K562 (cell line): ENCODE data around the gene ZNF672. TPM values are rescaled to one million over a fixed set of nuclear protein-coding genes. Genes with fewer than 3 reads are reported as not detected.

Source experiments
- AFF4 ChIP-seq: sonication (generic); formaldehyde crosslinking; IDR thresholded peaks from 2 replicates; pipeline ENCODE4 v1.8.0; 2023; ENCODE audit warnings: mild to moderate bottlenecking, missing genetic modification reagents
- BCLAF1 ChIP-seq, 2 experiments: fragments of 450-650 bp in 1 of 2; IDR thresholded peaks; 2 replicates each; pipeline ENCODE4 v1.6.1; 2011 to 2017; ENCODE audit warnings: low read depth in 2 of 2, antibody characterized with exemption in 1 of 2, borderline replicate concordance in 1 of 2, low read length in 1 of 2, mild to moderate bottlenecking in 1 of 2, mixed read lengths in 1 of 2; ENCODE audit not compliant: control insufficient read depth in 1 of 2
- CBFA2T3 ChIP-seq: fragments of 450-650 bp; IDR thresholded peaks from 2 replicates; pipeline ENCODE4 v1.6.1; 2017
- CTCF ChIP-seq, 3 experiments: IDR thresholded peaks in 2 of 3; conservative IDR thresholded peaks in 1 of 3; 2 replicates each; pipeline ENCODE4 v1.5.1; 2011 to 2012; ENCODE audit warnings: low read length in 3 of 3, mild to moderate bottlenecking in 3 of 3, control low read depth in 2 of 3, improper control_type of control experiment in 1 of 3, inconsistent platforms in 1 of 3, low read depth in 1 of 3, mixed read lengths in 1 of 3, moderate library complexity in 1 of 3; ENCODE audit not compliant: insufficient read depth in 2 of 3
- EP400 ChIP-seq: fragments of 450-650 bp; IDR thresholded peaks from 2 replicates; pipeline ENCODE4 v1.6.1; 2017; ENCODE audit warnings: antibody characterized with exemption, mild to moderate bottlenecking, moderate library complexity
- ILK ChIP-seq: fragments of 450-650 bp; IDR thresholded peaks from 2 replicates; pipeline ENCODE4 v1.6.1; 2016; ENCODE audit warnings: missing genetic modification characterization, low read depth, mild to moderate bottlenecking, missing compliant biosample characterization, moderate library complexity, borderline replicate concordance
- KLF13 ChIP-seq: fragments of 450-650 bp; IDR thresholded peaks from 2 replicates; pipeline ENCODE4 v1.6.1; 2016; ENCODE audit warnings: missing genetic modification characterization, low read depth, mild to moderate bottlenecking, missing compliant biosample characterization, moderate library complexity, borderline replicate concordance
- MECOM ChIP-seq: fragments of 250-450 bp; sonication (Bioruptor Pico); IDR thresholded peaks from 2 replicates; pipeline ENCODE4 v1.8.0; 2022; ENCODE audit warnings: inconsistent platforms
- MYC ChIP-seq, 2 experiments: fragments of 250-450 bp in 1 of 2; sonication (Bioruptor Pico) in 1 of 2; IDR thresholded peaks; 2 replicates each; pipeline versions ENCODE4 v1.5.1 to v1.6.1; 2012 to 2021; ENCODE audit warnings: low read depth in 2 of 2, borderline replicate concordance in 1 of 2, improper control_type of control experiment in 1 of 2, low read length in 1 of 2, mild to moderate bottlenecking in 1 of 2, moderate library complexity in 1 of 2
- NR2C2 ChIP-seq, 2 experiments: fragments of 200-800 bp in 1 of 2; sonication (Bioruptor generic) in 1 of 2; sonication (generic) in 1 of 2; formaldehyde crosslinking in 1 of 2; IDR thresholded peaks; 2 replicates each; pipeline versions ENCODE4 v1.6.1 to v1.8.0; 2016 to 2022; ENCODE audit warnings: mild to moderate bottlenecking in 1 of 2, missing compliant biosample characterization in 1 of 2, missing genetic modification characterization in 1 of 2, missing genetic modification reagents in 1 of 2
- PHF20 ChIP-seq: fragments of 450-650 bp; IDR thresholded peaks from 2 replicates; pipeline ENCODE4 v1.6.1; 2018; ENCODE audit not compliant: partially characterized antibody
- SIX5 ChIP-seq, 2 experiments: IDR thresholded peaks; 2 replicates each; pipeline ENCODE4 v1.6.1; 2011; ENCODE audit warnings: low read length in 2 of 2, borderline replicate concordance in 1 of 2, low read depth in 1 of 2, mild to moderate bottlenecking in 1 of 2, moderate library complexity in 1 of 2; ENCODE audit not compliant: insufficient read depth in 1 of 2
- ZNF174 ChIP-seq: fragments of 250-450 bp; sonication (Bioruptor Pico); IDR thresholded peaks from 2 replicates; pipeline ENCODE4 v1.4.0; 2020; ENCODE audit warnings: mild to moderate bottlenecking
- ZNF212 ChIP-seq: fragments of 450-650 bp; formaldehyde crosslinking; IDR thresholded peaks from 2 replicates; pipeline ENCODE4 v1.4.0; 2020; ENCODE audit warnings: mild to moderate bottlenecking
- ZNF76 ChIP-seq: fragments of 250-450 bp; sonication (Bioruptor Pico); IDR thresholded peaks from 2 replicates; pipeline ENCODE4 v1.4.0; 2020; ENCODE audit warnings: mild to moderate bottlenecking, moderate library complexity, borderline replicate concordance
- ZNF766 ChIP-seq: fragments of 200-800 bp; sonication (Bioruptor generic); conservative IDR thresholded peaks from 2 replicates; pipeline ENCODE4 v1.6.1; 2016; ENCODE audit warnings: missing genetic modification characterization, missing compliant biosample characterization
- polyA plus RNA-seq, 8 experiments: library from polyadenylated mRNA; depleted of rRNA in 4 of 8; stranded (reverse) in 5 of 8; unstranded in 3 of 8; fragments of >200 nt; fragmentation: Nextera tagmentation in 2 of 8; fragmentation: Illumina TruSeq in 1 of 8; extraction: Ambion mirVana in 2 of 8; extraction: Trizol in 1 of 8; gene quantifications; 2 replicates each; pipeline versions ENCODE4 v1.2.1 to v1.2.3, GENCODE V29; 2011 to 2014; ENCODE audit warnings: inconsistent platforms in 1 of 8, missing spikeins in 1 of 8
- total RNA-seq, 7 experiments: library from RNA; depleted of rRNA in 6 of 7; stranded (reverse); fragments of >200 nt in 6 of 7; fragmentation: Illumina TruSeq in 2 of 7; extraction: Trizol in 2 of 7; gene quantifications; 2 replicates each; pipeline versions ENCODE4 v1.2.1 to v1.2.3, GENCODE V29; 2011 to 2021; ENCODE audit warnings: low replicate concordance in 1 of 7

Gene ZNF672
- total and polyA plus RNA-seq, 9 of the 15 experiments (the other 6 are each of a cell fraction or from before 2014, with no cell fraction given), result 1.9 to 57.9 (median 24.1) TPM

- TF ChIP-seq PHF20 (no peak), ZNF766 (CRISPR knock-in tag) (no peak; the same call in 1 of the 2 replicates), CBFA2T3 (peak; percentile 2; the same call in 1 of the 2 replicates), KLF13 (tag) (peak; percentile 75), EP400 (peak; percentile 41; the same call in 1 of the 2 replicates), ZNF212 (CRISPR knock-in tag) (no peak), MYC (IDR thresholded peaks at IDR 0.05; ENCODE audit: low read depth, low read length) (peak; percentile 13; the same call in 1 of the 2 replicates), MYC (CRISPR knock-in tag; IDR thresholded peaks at IDR 0.05; ENCODE audit: borderline replicate concordance, low read depth) (no peak), ZNF174 (no peak), MECOM (CRISPR knock-in tag) (no peak), ZNF76 (CRISPR knock-in tag) (0 out of 2 replicates have a peak, but pooled peaks have one; percentile 35), AFF4 (CRISPR knock-in tag) (no peak; the same call in 1 of the 2 replicates), CTCF (IDR thresholded peaks at IDR 0.05 in 2 of 3, conservative IDR thresholded peaks at IDR 0.05 in 1 of 3; ENCODE audit: insufficient read depth in 2 of 3, low read depth in 1 of 3, low read length in 3 of 3) (0 out of 6 replicates have a peak, but pooled peaks of 1 of the 3 experiments have one; percentile 4), SIX5 (IDR thresholded peaks at IDR 0.05; ENCODE audit: borderline replicate concordance in 1 of 2, insufficient read depth in 1 of 2, low read depth in 1 of 2, low read length in 2 of 2) (no peak), ILK (tag) (no peak), BCLAF1 (IDR thresholded peaks at IDR 0.05; ENCODE audit: borderline replicate concordance in 1 of 2, control insufficient read depth in 1 of 2, low read depth in 2 of 2, low read length in 1 of 2) (no peak), NR2C2 (CRISPR knock-in tag; IDR thresholded peaks at IDR 0.05) (0 out of 2 replicates have a peak, but pooled peaks have one; percentile 46), NR2C2 (tag; IDR thresholded peaks at IDR 0.05) (peak; percentile 76; the same call in 1 of the 2 replicates)
Measured at GRCh38 chr1:248872752-248873408, 34.9 kb downstream of the ZNF672 start (continued).
